Panc1 (cell line): ENCODE results near the gene MOSMO. TPM values are rescaled to one million over a fixed set of nuclear protein-coding genes. Genes with fewer than 3 reads are reported as not detected.

Source experiments
- ATAC-seq: fragments of 200-7000 bp; cut with Tn5 transposase; 2 replicates; pipeline ENCODE4 v1.9.1; 2020; ENCODE audit warnings: mild to moderate bottlenecking, moderate library complexity
- BruUV-seq: library from RNA; stranded (reverse); fragments of 400-500 nt; replicated peaks from 2 replicates; lab custom pipeline; 2021; lab: Mats Ljungman, UMichigan
- CTCF ChIA-PET: fragments of 300-600 bp; sonication (Branson Sonifier 250); formaldehyde crosslinking; loops from one replicate; lab custom pipeline; 2022; ENCODE audit warnings: antibody characterized with exemption; lab: Charles Lee
- POLR2A ChIA-PET: fragments of 300-600 bp; sonication (Branson Sonifier 250); formaldehyde crosslinking; loops from one replicate; lab custom pipeline; 2022; ENCODE audit warnings: antibody characterized with exemption; lab: Charles Lee
- DNase-seq: peaks from one replicate; pipeline ENCODE4 v3.0.0-alpha.2; 2010; ENCODE audit warnings: low read depth, low spot score
- H3K27ac ChIP-seq: 2 replicates; pipeline ENCODE4 v1.5.1; 2011; ENCODE audit warnings: mild to moderate bottlenecking, low read length, inconsistent platforms
- H3K27me3 ChIP-seq: fragments of 200-500 bp; sonication (Bioruptor generic); 2 replicates; pipeline ENCODE4 v1.6.0; 2014; ENCODE audit warnings: low read length, inconsistent platforms; ENCODE audit not compliant: control insufficient read depth, insufficient read depth
- H3K36me3 ChIP-seq: fragments of 200-500 bp; sonication (Bioruptor generic); 2 replicates; pipeline ENCODE4 v1.5.1; 2014; ENCODE audit warnings: inconsistent platforms, mild to moderate bottlenecking, low read length, moderate library complexity; ENCODE audit not compliant: control insufficient read depth, insufficient read depth
- H3K4me1 ChIP-seq: 2 replicates; pipeline ENCODE4 v1.5.1; 2011; ENCODE audit warnings: inconsistent platforms, mild to moderate bottlenecking, low read length, moderate library complexity; ENCODE audit not compliant: control insufficient read depth, insufficient read depth
- H3K4me3 ChIP-seq, 2 experiments: 2 replicates each; pipeline ENCODE4 v1.5.1; 2011 to 2012; ENCODE audit warnings: low read depth in 2 of 2, low read length in 2 of 2, mild to moderate bottlenecking in 2 of 2, inconsistent platforms in 1 of 2, moderate library complexity in 1 of 2
- H3K9me3 ChIP-seq: fragments of 200-500 bp; sonication (Bioruptor generic); 2 replicates; pipeline ENCODE4 v1.5.1; 2014; ENCODE audit warnings: low read depth, mild to moderate bottlenecking, inconsistent platforms, low read length, moderate library complexity; ENCODE audit not compliant: control insufficient read depth, insufficient read depth
- CTCF ChIP-seq: fragments of 450-650 bp; IDR thresholded peaks from 2 replicates; pipeline ENCODE4 v1.5.1; 2017; ENCODE audit warnings: mild to moderate bottlenecking
- POLR2AphosphoS5 ChIP-seq: IDR thresholded peaks from 2 replicates; pipeline ENCODE4 v1.6.1; 2012; ENCODE audit warnings: mild to moderate bottlenecking, low read depth, low read length, moderate library complexity
- REST ChIP-seq, 2 experiments: IDR thresholded peaks; 2 replicates each; pipeline ENCODE4 v1.6.1; 2011 to 2012; ENCODE audit warnings: low read depth in 2 of 2, control low read depth in 1 of 2, low read length in 1 of 2, mild to moderate bottlenecking in 1 of 2, moderate library complexity in 1 of 2; ENCODE audit not compliant: insufficient read depth in 1 of 2
- SIN3A ChIP-seq: IDR thresholded peaks from 2 replicates; pipeline ENCODE4 v1.6.1; 2012; ENCODE audit warnings: low read depth, mild to moderate bottlenecking, low read length, moderate library complexity, borderline replicate concordance; ENCODE audit not compliant: insufficient read depth
- TCF7L2 ChIP-seq: IDR thresholded peaks from 2 replicates; pipeline ENCODE4 v1.6.1; 2011; ENCODE audit warnings: mild to moderate bottlenecking, low read depth, low read length, inconsistent platforms
- in situ Hi-C: cut with HindIII; loops from 2 replicates; pipeline ENCODE4 v1.10.0; 2016; ENCODE audit warnings: low sequenced_read_pairs, low pct_unique_long_range_greater_than_20kb
- intact Hi-C: fragments of 100-400 bp; cut with micrococcal nuclease; formaldehyde crosslinking; loops from one replicate; pipeline ENCODE4 v1.10.0; 2022; ENCODE audit not compliant: unreplicated experiment
- total RNA-seq: library from RNA; stranded (reverse); gene quantifications from one replicate; pipeline ENCODE4 v1.2.1, GENCODE V29; 2021; ENCODE audit not compliant: unreplicated experiment

Gene MOSMO
- total RNA-seq, 1 experiment from 2014 or later, result 20.6 TPM

GRCh38 chr16:21996923-21997696 lies 10.8 kb upstream of the MOSMO start:
- CTCF ChIA-PET, result no interaction called here
- in situ Hi-C loops, result no loop called here
- TF ChIP-seq REST (IDR thresholded peaks at IDR 0.05; ENCODE audit: insufficient read depth in 1 of 2, low read depth in 2 of 2, low read length in 1 of 2) (no peak), POLR2AphosphoS5 (no peak), CTCF (no peak), TCF7L2 (no peak), SIN3A (no peak)

GRCh38 chr16:21997697-21998480 lies 10.0 kb upstream of the MOSMO start:
- no peaks in the 10 kb centered on the region for H3K9me3 ChIP-seq
- POLR2A ChIA-PET, result interaction anchor here (0.6 kb wide), 1 partner anchor 44 kb away, joined by 4 read pairs; no protein-coding TSS in a partner anchor
- no peak overlapping the region for H3K4me3 ChIP-seq
- TF ChIP-seq SIN3A (no peak), TCF7L2 (no peak), POLR2AphosphoS5 (no peak), REST (IDR thresholded peaks at IDR 0.05; ENCODE audit: insufficient read depth in 1 of 2, low read depth in 2 of 2, low read length in 1 of 2) (no peak), CTCF (no peak)
- ATAC-seq (no peak), DNase-seq (no peak)
- intact Hi-C loops, result no loop called here
- no TSS peak for BruUV-seq
- CTCF ChIA-PET, result interaction anchor here (2.3 kb wide), 1 partner anchor 191 kb away, joined by 7 read pairs; no protein-coding TSS in a partner anchor
- no peak overlapping the region for H3K27ac ChIP-seq
- no peaks in the 10 kb centered on the region for H3K27me3 ChIP-seq
- in situ Hi-C loops, result no loop called here
- H3K4me1 ChIP-seq, result no peaks in the 10 kb centered on the region; the same call in 1 of the 2 replicates
- no peaks in the 10 kb centered on the region for H3K36me3 ChIP-seq

More at GRCh38 chr16:21996923-21997696, 10.8 kb upstream of the MOSMO start:
- Histone ChIP-seq H3K36me3 (no peaks in the 10 kb centered on the region), H3K9me3 (no peaks in the 10 kb centered on the region), H3K4me3 (no peak overlapping the region), H3K27me3 (no peaks in the 10 kb centered on the region), H3K27ac (no peak overlapping the region), H3K4me1 (no peaks in the 10 kb centered on the region; the same call in 1 of the 2 replicates)
- DNase-seq (no peak), ATAC-seq (no peak)
- intact Hi-C loops, result no loop called here
- no TSS peak for BruUV-seq
- POLR2A ChIA-PET, result interaction anchor here (0.6 kb wide), 1 partner anchor 43 kb away, joined by 4 read pairs; no protein-coding TSS in a partner anchor
